Adrenal gland (tissue), 12 donors: ENCODE data around the gene FGF22. TPM values are rescaled to one million over a fixed set of nuclear protein-coding genes. Genes with fewer than 3 reads are reported as not detected.

Experiments used
- DNase-seq, 7 donors: peaks; one replicate each; pipeline ENCODE4 v3.0.0-alpha.2; 2019 to 2020
- H3K27ac ChIP-seq, 5 donors: fragments of 200-600 bp; sonication (generic) in 4 of 5; 1 replicate in 3 of 5; 2 replicates in 2 of 5; pipeline versions ENCODE4 v1.5.1 to v1.8.0; 2016 to 2020; ENCODE audit warnings: mild to moderate bottlenecking in 1 of 5
- H3K27me3 ChIP-seq: fragments of 200-600 bp; 2 replicates; pipeline ENCODE4 v1.8.0; 2021
- H3K36me3 ChIP-seq, 2 donors: fragments of 200-600 bp; replicated peaks in 1 of 2; 1 replicate in 1 of 2; 2 replicates in 1 of 2; pipeline versions ENCODE4 v1.5.1 to v1.8.0; 2018 to 2022
- H3K4me1 ChIP-seq, 2 donors: fragments of 200-600 bp; replicated peaks in 1 of 2; 1 replicate in 1 of 2; 2 replicates in 1 of 2; pipeline versions ENCODE4 v1.5.1 to v1.8.0; 2018 to 2021
- H3K4me3 ChIP-seq, 4 donors: fragments of 200-600 bp; sonication (generic) in 3 of 4; one replicate each; pipeline ENCODE4 v1.5.1; 2016 to 2018
- H3K9me3 ChIP-seq, 3 donors: fragments of 200-600 bp; sonication (generic) in 1 of 3; replicated peaks in 1 of 3; 1 replicate in 2 of 3; 2 replicates in 1 of 3; pipeline versions ENCODE4 v1.5.1 to v1.8.0; 2016 to 2021
- POLR2A ChIP-seq, 2 donors: fragments of 450-650 bp; IDR thresholded peaks; one replicate each; pipeline ENCODE4 v1.6.1; 2017; ENCODE audit warnings: antibody characterized with exemption in 2 of 2, mild to moderate bottlenecking in 2 of 2, moderate library complexity in 1 of 2
- WGBS, 4 donors: extraction: QIAGEN DNeasy Blood & Tissue Kit in 2 of 4; methylation state at CpG; one replicate each; pipeline versions ENCODE4 v1.1.5 to v1.1.7; 2013 to 2017; 5-methylcytosine and 5-hydroxymethylcytosine counted together
- intact Hi-C, 2 donors: fragments of 100-400 bp; cut with DNase I; formaldehyde crosslinking; loops; one replicate each; pipeline versions ENCODE4 v1.14.1 to v1.15.0; 2022 to 2023
- polyA plus RNA-seq, 3 donors: library from polyadenylated mRNA; stranded (reverse); fragments of 200-250 nt in 2 of 3; fragments of 350-450 nt in 1 of 3; fragmentation: Illumina TruSeq in 1 of 3; extraction: RNeasy Lipid Tissue Mini Kit (QIAGEN cat#74804) in 1 of 3; gene quantifications; one replicate each; pipeline ENCODE4 v1.2.3, GENCODE V29; 2013 to 2014
- total RNA-seq, 9 donors: library from RNA; depleted of rRNA in 4 of 9; stranded (reverse); fragments of >200 nt in 4 of 9; fragments of 120-200 nt in 1 of 9; fragmentation: NEBNext Ultra II Directional in 1 of 9; extraction: Animal tissue kit (Norgen Biotek cat#: 25700) in 1 of 9; gene quantifications; one replicate each; pipeline versions ENCODE4 v1.1.0 to v1.2.4, GENCODE V29; 2013 to 2023
- TF ChIP-seq, protein P1 (sequence below), 6 experiments: fragments of 450-650 bp in 4 of 6; fragments of 200-600 bp in 2 of 6; sonication (generic) in 1 of 6; IDR thresholded peaks; 1 replicate in 5 of 6; 2 replicates in 1 of 6; pipeline versions ENCODE4 v1.5.1 to v1.8.0; 2016 to 2021; ENCODE audit warnings: antibody characterized with exemption in 6 of 6, mild to moderate bottlenecking in 2 of 6, moderate library complexity in 1 of 6
- donor health status: healthy with polysubstance abuse.
- donor health status: Bipolar disorder and iron deficiency.
- donor health status: DM: yes; HTN: yes; CAD: no.
- donor health status: DM: no; HTN: no; CAD: no.
- donor health status: DM: no; HTN: no; CAD: no.
- donor health status: DM: yes; HTN: yes; CAD: no.

Gene FGF22
- total and polyA plus RNA-seq, 12 donors, result 0.14 to 1.2 (median 0.31) TPM; not detected in 6

DNA sequence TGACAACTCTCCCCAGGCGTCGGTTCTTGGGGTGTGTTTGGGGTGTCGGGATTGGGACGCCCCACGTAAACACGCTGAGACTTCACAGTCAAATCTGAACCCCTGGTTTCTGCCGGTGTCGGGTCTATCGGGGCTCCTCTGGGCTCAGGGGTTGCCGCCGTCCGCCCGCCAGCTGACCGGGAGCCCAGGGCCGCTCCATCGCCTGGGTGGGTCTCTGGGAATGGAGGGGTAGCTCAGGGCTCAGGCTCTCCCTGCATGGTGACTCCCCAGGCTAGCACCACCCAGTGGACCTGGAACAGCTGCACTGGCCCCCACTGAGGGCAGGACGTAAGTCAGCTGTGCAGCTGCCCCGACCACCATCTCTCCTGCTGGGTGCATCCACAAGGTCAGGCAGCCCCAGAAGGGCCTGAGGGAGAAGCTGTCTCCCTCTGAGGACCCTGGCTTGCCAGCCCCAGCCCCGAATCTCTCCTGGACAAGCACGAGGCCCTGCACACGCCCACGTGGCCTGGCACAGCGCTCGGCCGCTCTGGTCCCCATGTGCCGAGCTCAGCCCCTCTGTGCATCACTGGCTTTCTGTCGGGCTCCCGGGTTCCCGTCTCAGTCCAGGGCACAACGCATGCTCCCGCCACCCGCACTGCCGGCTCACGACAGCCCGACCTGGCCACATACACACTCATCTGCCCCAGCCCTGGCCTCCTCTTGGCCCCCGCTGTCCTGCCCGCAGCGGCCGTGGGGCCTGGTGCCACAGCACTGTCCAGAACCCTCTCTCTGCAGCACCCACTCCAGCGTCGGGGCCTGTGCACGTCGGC is 17.3 kb downstream of the FGF22 start:
- TF ChIP-seq, protein P1, sequence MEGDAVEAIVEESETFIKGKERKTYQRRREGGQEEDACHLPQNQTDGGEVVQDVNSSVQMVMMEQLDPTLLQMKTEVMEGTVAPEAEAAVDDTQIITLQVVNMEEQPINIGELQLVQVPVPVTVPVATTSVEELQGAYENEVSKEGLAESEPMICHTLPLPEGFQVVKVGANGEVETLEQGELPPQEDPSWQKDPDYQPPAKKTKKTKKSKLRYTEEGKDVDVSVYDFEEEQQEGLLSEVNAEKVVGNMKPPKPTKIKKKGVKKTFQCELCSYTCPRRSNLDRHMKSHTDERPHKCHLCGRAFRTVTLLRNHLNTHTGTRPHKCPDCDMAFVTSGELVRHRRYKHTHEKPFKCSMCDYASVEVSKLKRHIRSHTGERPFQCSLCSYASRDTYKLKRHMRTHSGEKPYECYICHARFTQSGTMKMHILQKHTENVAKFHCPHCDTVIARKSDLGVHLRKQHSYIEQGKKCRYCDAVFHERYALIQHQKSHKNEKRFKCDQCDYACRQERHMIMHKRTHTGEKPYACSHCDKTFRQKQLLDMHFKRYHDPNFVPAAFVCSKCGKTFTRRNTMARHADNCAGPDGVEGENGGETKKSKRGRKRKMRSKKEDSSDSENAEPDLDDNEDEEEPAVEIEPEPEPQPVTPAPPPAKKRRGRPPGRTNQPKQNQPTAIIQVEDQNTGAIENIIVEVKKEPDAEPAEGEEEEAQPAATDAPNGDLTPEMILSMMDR (IDR thresholded peaks at IDR 0.05), result no peak
- TF ChIP-seq POLR2A (IDR thresholded peaks at IDR 0.05), result no peak
- 80 to 87% (median 84%) methylated on average over 24 to 43 of the region's 43 CpGs for WGBS, 4 donors
- no peaks in the 10 kb centered on the region for H3K27me3 ChIP-seq
- no peak overlapping the region for H3K4me3 ChIP-seq
- H3K27ac ChIP-seq, result peak overlapping the region in 1 of 5 donors; percentile 97
- peaks cover 0 to 18% of the 10 kb centered on the region in 2 donors for H3K36me3 ChIP-seq
- DNase-seq, result no peak
- no peaks in the 10 kb centered on the region for H3K9me3 ChIP-seq
- H3K4me1 ChIP-seq, result peaks cover 15 to 49% of the 10 kb centered on the region in 2 donors
- intact Hi-C loops, result no loop called here

GRCh38 chr19:657611-658010 is 17.9 kb downstream of the FGF22 start:
- Histone ChIP-seq H3K4me1 (peaks cover 15 to 51% of the 10 kb centered on the region in 2 donors), H3K4me3 (no peak overlapping the region), H3K27me3 (no peaks in the 10 kb centered on the region), H3K27ac (peak overlapping the region in 1 of 5 donors; percentile 97), H3K36me3 (peaks cover 0 to 12% of the 10 kb centered on the region in 2 donors), H3K9me3 (no peaks in the 10 kb centered on the region)
- TF ChIP-seq, protein P1 (IDR thresholded peaks at IDR 0.05), result no peak
- no peak for TF ChIP-seq POLR2A (IDR thresholded peaks at IDR 0.05)
- WGBS, 4 donors, result 69 to 88% (median 80%) methylated on average over 6 to 19 of the region's 19 CpGs
- intact Hi-C loops, result no loop called here
- DNase-seq, result no peak

- Histone ChIP-seq H3K36me3 (peaks cover 0 to 9% of the 10 kb centered on the region in 2 donors), H3K4me1 (peaks cover 15 to 51% of the 10 kb centered on the region in 2 donors), H3K4me3 (no peak overlapping the region), H3K27ac (peak overlapping the region in 1 of 5 donors; percentile 97), H3K9me3 (no peaks in the 10 kb centered on the region), H3K27me3 (no peaks in the 10 kb centered on the region)
- no peak for DNase-seq
- 79 to 95% (median 83%) methylated on average over 9 to 33 of the region's 33 CpGs for WGBS, 4 donors
- intact Hi-C loops, result no loop called here
- TF ChIP-seq POLR2A (IDR thresholded peaks at IDR 0.05), result no peak
- TF ChIP-seq, protein P1 (IDR thresholded peaks at IDR 0.05), result no peak
These were observed 18.6 kb downstream of the FGF22 start for GRCh38 chr19:658059-658839.
